Neural cell (in vitro differentiated cells): ENCODE data around the gene FARP2. TPM values are rescaled to one million over a fixed set of nuclear protein-coding genes. Genes with fewer than 3 reads are reported as not detected.
"Not testable (repeated sequence)": the region's sequence is repeated elsewhere in the genome, so short reads cannot be mapped to it uniquely, and the experiment has no call there.

Experiments
- H2AFZ ChIP-seq: fragments of 200-600, 300-800 bp; sonication (generic), shearing (Covaris generic); 2 replicates; pipeline ENCODE4 v1.6.0; 2014; ENCODE audit warnings: low read depth, mild to moderate bottlenecking, antibody characterized with exemption, low read length, moderate library complexity
- H3F3A ChIP-seq: fragments of 200-600 bp; shearing (Covaris generic); 2 replicates; pipeline ENCODE4 v1.6.1; 2016; ENCODE audit warnings: mild to moderate bottlenecking, moderate library complexity, mixed read lengths, antibody characterized with exemption, low read length; ENCODE audit not compliant: insufficient read depth, poor library complexity, severe bottlenecking
- H3K27ac ChIP-seq: fragments of 200-600, 300-800 bp; sonication (generic), shearing (Covaris generic); 2 replicates; pipeline ENCODE4 v1.5.1; 2014; ENCODE audit warnings: mild to moderate bottlenecking, low read length, moderate library complexity
- H3K27me3 ChIP-seq: fragments of 300-800, 200-600 bp; sonication (generic), shearing (Covaris generic); 2 replicates; pipeline ENCODE4 v1.6.0; 2014; ENCODE audit warnings: mild to moderate bottlenecking, low read depth, low read length, moderate library complexity; ENCODE audit not compliant: insufficient read depth
- H3K36me3 ChIP-seq: fragments of 300-800, 200-600 bp; sonication (generic), shearing (Covaris generic); 2 replicates; pipeline ENCODE4 v1.5.1; 2014; ENCODE audit warnings: mild to moderate bottlenecking, antibody characterized with exemption, low read length, moderate library complexity; ENCODE audit not compliant: insufficient read depth
- H3K4me2 ChIP-seq: fragments of 300-800, 200-600 bp; sonication (generic), shearing (Covaris generic); 2 replicates; pipeline ENCODE4 v1.6.0; 2014; ENCODE audit warnings: mild to moderate bottlenecking, low read length
- H3K4me3 ChIP-seq: fragments of 300-800, 200-600 bp; sonication (generic), shearing (Covaris generic); 2 replicates; pipeline ENCODE4 v1.5.1; 2014; ENCODE audit warnings: mild to moderate bottlenecking, low read length, moderate library complexity
- H3K79me2 ChIP-seq: fragments of 200-600 bp; shearing (Covaris generic); replicated peaks from 2 replicates; pipeline ENCODE4 v1.6.0; 2014; ENCODE audit warnings: mild to moderate bottlenecking, low read length, moderate library complexity; ENCODE audit not compliant: insufficient read depth
- H3K9ac ChIP-seq: fragments of 300-800, 200-600 bp; sonication (generic), shearing (Covaris generic); 2 replicates; pipeline ENCODE4 v1.6.1; 2016; ENCODE audit warnings: mild to moderate bottlenecking, low read length, mixed read lengths
- H3K9me2 ChIP-seq: fragments of 200-600 bp; shearing (Covaris generic); 2 replicates; pipeline ENCODE4 v1.6.1; 2016; ENCODE audit warnings: mild to moderate bottlenecking, low read length, mixed read lengths; ENCODE audit not compliant: insufficient read depth
- H3K9me3 ChIP-seq: fragments of 200-600, 300-800 bp; sonication (generic), shearing (Covaris generic); 2 replicates; pipeline ENCODE4 v1.6.1; 2016; ENCODE audit warnings: mild to moderate bottlenecking, mixed run types, low read length, moderate library complexity, mixed read lengths
- H4K20me1 ChIP-seq: fragments of 200-600 bp; shearing (Covaris generic); 2 replicates; pipeline ENCODE4 v1.6.1; 2016; ENCODE audit warnings: mild to moderate bottlenecking, mixed run types; ENCODE audit not compliant: insufficient read depth
- EP300 ChIP-seq: fragments of 450-650 bp; conservative IDR thresholded peaks from 2 replicates; pipeline ENCODE4 v1.6.1; 2014; ENCODE audit warnings: antibody characterized with exemption, mild to moderate bottlenecking, moderate library complexity; ENCODE audit not compliant: poor library complexity, severe bottlenecking
- EZH2 ChIP-seq: fragments of 200-600, 300-800 bp; shearing (Covaris generic), sonication (generic); IDR thresholded peaks from 2 replicates; pipeline ENCODE4 v1.6.1; 2014; ENCODE audit warnings: antibody characterized with exemption, low read length, borderline replicate concordance, mild to moderate bottlenecking; ENCODE audit not compliant: insufficient read depth, poor library complexity, severe bottlenecking
- MXI1 ChIP-seq: fragments of 450-650 bp; conservative IDR thresholded peaks from 2 replicates; pipeline ENCODE4 v1.6.1; 2014; ENCODE audit warnings: antibody characterized with exemption, mild to moderate bottlenecking; ENCODE audit not compliant: poor library complexity, severe bottlenecking
- POLR2AphosphoS5 ChIP-seq: IDR thresholded peaks from 2 replicates; pipeline ENCODE4 v1.6.1; 2012
- RAD21 ChIP-seq: fragments of 450-650 bp; conservative IDR thresholded peaks from 2 replicates; pipeline ENCODE4 v1.6.1; 2014; ENCODE audit warnings: antibody characterized with exemption, mild to moderate bottlenecking, moderate library complexity
- SMC3 ChIP-seq: fragments of 450-650 bp; conservative IDR thresholded peaks from 2 replicates; pipeline ENCODE4 v1.6.1; 2014; ENCODE audit warnings: antibody characterized with exemption, mild to moderate bottlenecking, moderate library complexity; ENCODE audit not compliant: poor library complexity
- TAF1 ChIP-seq: IDR thresholded peaks from 2 replicates; pipeline ENCODE4 v1.6.1; 2012; ENCODE audit warnings: low read depth
- polyA plus RNA-seq: library from polyadenylated mRNA; depleted of rRNA; stranded (reverse); fragments of >200 nt; gene quantifications from 2 replicates; pipeline ENCODE4 v1.2.3, GENCODE V29; 2014
- TF ChIP-seq, protein P1 (sequence below): fragments of 450-650 bp; IDR thresholded peaks from 2 replicates; pipeline ENCODE4 v1.5.1; 2014; ENCODE audit warnings: antibody characterized with exemption, mild to moderate bottlenecking, moderate library complexity; ENCODE audit not compliant: poor library complexity, severe bottlenecking
- TF ChIP-seq, protein P2 (sequence below): IDR thresholded peaks from 2 replicates; pipeline ENCODE4 v1.6.1; 2012; ENCODE audit warnings: borderline replicate concordance

Gene FARP2
- polyA plus RNA-seq, 1 donor from 2014 or later = 13.3 TPM

DNA sequence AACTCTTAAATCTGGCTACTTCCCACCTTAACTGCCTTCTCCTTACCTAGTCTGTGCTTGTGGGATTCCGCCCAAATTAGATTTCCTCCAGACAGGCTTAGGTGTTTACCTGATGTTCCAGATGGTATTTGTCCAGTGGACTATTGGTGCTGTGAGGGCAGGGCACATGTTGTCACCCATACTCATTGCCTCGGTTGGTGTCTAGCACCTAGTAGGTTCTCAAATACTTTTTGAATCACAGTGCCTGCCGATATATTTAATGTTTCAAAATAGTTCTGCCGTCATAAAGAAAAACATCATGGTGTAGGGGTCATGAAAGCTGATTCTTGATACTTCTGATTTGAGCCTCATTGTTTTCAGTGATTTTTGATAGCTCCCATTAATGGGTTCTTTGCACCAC is 39.3 kb upstream of the FARP2 start:
- Histone ChIP-seq H3K36me3 (no peaks in the 10 kb centered on the region), H3K4me3 (peak overlapping the region; percentile 94), H3K9ac (peak overlapping the region; percentile 94), H3K9me2 (no peaks in the 10 kb centered on the region), H3K9me3 (no peaks in the 10 kb centered on the region), H4K20me1 (no peaks in the 10 kb centered on the region), H3K27ac (peak overlapping the region; percentile 94), H3K4me2 (peak overlapping the region; percentile 91), H3F3A (no peaks in the 10 kb centered on the region), H2AFZ (no peak overlapping the region), H3K79me2 (peaks cover 77% of the 10 kb centered on the region), H3K27me3 (no peaks in the 10 kb centered on the region)
- TF ChIP-seq TAF1 (no peak), EP300 (no peak), RAD21 (no peak), SMC3 (no peak), POLR2AphosphoS5 (no peak), EZH2 (no peak), MXI1 (no peak)
- TF ChIP-seq, protein P1, sequence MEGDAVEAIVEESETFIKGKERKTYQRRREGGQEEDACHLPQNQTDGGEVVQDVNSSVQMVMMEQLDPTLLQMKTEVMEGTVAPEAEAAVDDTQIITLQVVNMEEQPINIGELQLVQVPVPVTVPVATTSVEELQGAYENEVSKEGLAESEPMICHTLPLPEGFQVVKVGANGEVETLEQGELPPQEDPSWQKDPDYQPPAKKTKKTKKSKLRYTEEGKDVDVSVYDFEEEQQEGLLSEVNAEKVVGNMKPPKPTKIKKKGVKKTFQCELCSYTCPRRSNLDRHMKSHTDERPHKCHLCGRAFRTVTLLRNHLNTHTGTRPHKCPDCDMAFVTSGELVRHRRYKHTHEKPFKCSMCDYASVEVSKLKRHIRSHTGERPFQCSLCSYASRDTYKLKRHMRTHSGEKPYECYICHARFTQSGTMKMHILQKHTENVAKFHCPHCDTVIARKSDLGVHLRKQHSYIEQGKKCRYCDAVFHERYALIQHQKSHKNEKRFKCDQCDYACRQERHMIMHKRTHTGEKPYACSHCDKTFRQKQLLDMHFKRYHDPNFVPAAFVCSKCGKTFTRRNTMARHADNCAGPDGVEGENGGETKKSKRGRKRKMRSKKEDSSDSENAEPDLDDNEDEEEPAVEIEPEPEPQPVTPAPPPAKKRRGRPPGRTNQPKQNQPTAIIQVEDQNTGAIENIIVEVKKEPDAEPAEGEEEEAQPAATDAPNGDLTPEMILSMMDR = no peak
- TF ChIP-seq, protein P2, sequence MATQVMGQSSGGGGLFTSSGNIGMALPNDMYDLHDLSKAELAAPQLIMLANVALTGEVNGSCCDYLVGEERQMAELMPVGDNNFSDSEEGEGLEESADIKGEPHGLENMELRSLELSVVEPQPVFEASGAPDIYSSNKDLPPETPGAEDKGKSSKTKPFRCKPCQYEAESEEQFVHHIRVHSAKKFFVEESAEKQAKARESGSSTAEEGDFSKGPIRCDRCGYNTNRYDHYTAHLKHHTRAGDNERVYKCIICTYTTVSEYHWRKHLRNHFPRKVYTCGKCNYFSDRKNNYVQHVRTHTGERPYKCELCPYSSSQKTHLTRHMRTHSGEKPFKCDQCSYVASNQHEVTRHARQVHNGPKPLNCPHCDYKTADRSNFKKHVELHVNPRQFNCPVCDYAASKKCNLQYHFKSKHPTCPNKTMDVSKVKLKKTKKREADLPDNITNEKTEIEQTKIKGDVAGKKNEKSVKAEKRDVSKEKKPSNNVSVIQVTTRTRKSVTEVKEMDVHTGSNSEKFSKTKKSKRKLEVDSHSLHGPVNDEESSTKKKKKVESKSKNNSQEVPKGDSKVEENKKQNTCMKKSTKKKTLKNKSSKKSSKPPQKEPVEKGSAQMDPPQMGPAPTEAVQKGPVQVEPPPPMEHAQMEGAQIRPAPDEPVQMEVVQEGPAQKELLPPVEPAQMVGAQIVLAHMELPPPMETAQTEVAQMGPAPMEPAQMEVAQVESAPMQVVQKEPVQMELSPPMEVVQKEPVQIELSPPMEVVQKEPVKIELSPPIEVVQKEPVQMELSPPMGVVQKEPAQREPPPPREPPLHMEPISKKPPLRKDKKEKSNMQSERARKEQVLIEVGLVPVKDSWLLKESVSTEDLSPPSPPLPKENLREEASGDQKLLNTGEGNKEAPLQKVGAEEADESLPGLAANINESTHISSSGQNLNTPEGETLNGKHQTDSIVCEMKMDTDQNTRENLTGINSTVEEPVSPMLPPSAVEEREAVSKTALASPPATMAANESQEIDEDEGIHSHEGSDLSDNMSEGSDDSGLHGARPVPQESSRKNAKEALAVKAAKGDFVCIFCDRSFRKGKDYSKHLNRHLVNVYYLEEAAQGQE = no peak

DNA sequence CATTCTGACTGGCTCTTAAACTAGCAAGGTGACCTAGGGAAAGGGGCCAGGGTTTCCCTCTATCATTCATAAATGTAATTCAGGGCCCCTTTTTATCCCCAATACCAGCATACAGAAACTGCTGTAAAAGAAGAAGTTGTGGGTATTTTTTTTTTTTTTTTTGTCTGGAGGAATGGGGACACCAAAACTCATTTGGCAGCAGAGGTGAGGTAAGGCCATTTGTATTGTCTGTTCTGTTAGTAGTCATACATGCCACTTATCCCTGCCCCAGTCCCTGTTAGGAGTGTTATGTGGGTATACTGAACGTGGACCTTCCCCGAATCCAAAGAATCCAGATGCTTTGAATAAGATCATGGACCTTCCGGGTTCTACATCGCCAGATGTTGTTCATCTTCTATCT is 38.7 kb upstream of the FARP2 start:
- Histone ChIP-seq H3K27ac (no peak overlapping the region), H3K36me3 (no peaks in the 10 kb centered on the region), H3F3A (no peaks in the 10 kb centered on the region), H3K9ac (peak overlapping the region; percentile 94), H4K20me1 (no peaks in the 10 kb centered on the region), H2AFZ (no peak overlapping the region), H3K4me2 (peak overlapping the region; percentile 91), H3K27me3 (no peaks in the 10 kb centered on the region), H3K79me2 (peaks cover 79% of the 10 kb centered on the region), H3K9me3 (no peaks in the 10 kb centered on the region), H3K4me3 (peak overlapping the region; percentile 94), H3K9me2 (no peaks in the 10 kb centered on the region)
- TF ChIP-seq, protein P1 = no peak

DNA sequence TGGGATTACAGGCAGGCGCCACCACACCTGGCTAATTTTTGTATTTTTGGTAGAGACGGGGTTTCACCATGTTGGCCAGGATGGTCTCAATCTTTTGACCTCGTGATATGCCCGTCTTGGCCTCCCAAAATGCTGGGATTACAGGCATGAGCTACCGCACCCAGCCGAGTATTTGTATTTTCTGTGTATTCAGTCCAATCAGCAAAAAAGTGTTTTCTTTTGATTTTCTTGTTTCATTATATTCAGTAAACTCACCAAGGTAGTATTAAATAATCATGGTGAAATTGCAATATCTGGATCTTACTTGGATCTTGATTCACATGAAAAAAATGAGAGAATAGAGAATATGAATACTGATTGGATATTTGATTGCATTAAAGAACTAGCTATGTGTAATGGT is 37.3 kb upstream of the FARP2 start:
- H3K27ac ChIP-seq, H3K9me2 ChIP-seq, H4K20me1 ChIP-seq, H3K4me2 ChIP-seq, H3K9ac ChIP-seq, H3K9me3 ChIP-seq, H2AFZ ChIP-seq, H3K27me3 ChIP-seq, H3K36me3 ChIP-seq, H3F3A ChIP-seq: not testable (repeated sequence)
- Histone ChIP-seq H3K79me2 (peaks cover 87% of the 10 kb centered on the region), H3K4me3 (peak overlapping the region; percentile 94)
